Thyroid gland (tissue), 4 donors: Measurements from ENCODE around the gene CCDC97.

ENCODE experiments used
- POLR2A ChIP-seq, 2 donors: fragments of 450-650 bp; IDR thresholded peaks; one replicate each; pipeline ENCODE4 v1.6.1; 2017; ENCODE audit warnings: antibody characterized with exemption in 2 of 2, mild to moderate bottlenecking in 2 of 2, moderate library complexity in 1 of 2
- TF ChIP-seq, protein P1 (sequence below), 6 experiments: fragments of 200-600 bp in 3 of 6; fragments of 450-650 bp in 3 of 6; sonication (generic) in 3 of 6; IDR thresholded peaks; one replicate each; pipeline ENCODE4 v1.5.1; 2016 to 2019; ENCODE audit warnings: antibody characterized with exemption in 6 of 6, mild to moderate bottlenecking in 2 of 6, inconsistent platforms in 1 of 6, moderate library complexity in 1 of 6

DNA sequence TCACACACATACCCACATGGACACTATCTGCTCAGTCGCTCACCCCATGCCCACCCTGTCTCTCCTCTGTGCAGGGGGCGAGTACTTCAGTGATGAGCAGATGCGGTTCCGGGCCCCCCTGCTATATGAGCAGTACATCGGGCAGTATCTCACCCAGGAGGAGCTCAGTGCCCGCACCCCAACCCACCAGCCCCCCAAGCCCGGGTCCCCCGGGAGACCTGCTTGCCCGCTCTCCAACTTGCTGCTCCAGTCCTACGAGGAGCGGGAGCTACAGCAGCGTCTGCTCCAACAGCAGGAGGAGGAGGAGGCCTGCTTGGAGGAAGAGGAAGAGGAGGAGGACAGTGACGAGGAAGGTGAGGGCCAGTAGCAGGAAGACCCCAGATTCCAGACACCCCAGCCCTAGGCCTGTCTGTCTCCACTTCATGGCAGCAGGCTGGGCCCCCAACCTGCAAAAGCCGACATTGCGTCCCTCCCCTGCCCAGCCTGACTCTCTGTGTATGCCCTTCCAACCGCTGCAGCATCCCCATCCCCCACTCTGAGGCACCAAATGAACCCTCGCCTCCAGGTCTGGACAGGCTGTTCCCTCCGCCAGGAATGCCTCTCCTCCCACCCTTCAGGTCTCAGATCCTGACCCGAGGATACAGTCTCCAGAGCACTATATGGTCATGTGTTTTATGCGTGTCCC is 9.7 kb downstream of the CCDC97 start:
- TF ChIP-seq, protein P1, sequence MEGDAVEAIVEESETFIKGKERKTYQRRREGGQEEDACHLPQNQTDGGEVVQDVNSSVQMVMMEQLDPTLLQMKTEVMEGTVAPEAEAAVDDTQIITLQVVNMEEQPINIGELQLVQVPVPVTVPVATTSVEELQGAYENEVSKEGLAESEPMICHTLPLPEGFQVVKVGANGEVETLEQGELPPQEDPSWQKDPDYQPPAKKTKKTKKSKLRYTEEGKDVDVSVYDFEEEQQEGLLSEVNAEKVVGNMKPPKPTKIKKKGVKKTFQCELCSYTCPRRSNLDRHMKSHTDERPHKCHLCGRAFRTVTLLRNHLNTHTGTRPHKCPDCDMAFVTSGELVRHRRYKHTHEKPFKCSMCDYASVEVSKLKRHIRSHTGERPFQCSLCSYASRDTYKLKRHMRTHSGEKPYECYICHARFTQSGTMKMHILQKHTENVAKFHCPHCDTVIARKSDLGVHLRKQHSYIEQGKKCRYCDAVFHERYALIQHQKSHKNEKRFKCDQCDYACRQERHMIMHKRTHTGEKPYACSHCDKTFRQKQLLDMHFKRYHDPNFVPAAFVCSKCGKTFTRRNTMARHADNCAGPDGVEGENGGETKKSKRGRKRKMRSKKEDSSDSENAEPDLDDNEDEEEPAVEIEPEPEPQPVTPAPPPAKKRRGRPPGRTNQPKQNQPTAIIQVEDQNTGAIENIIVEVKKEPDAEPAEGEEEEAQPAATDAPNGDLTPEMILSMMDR (IDR thresholded peaks at IDR 0.05) = no peak
- TF ChIP-seq POLR2A (IDR thresholded peaks at IDR 0.05) = no peak
